Measurements from ENCODE around the gene TSPAN9.

TSPAN9 gene

GRCh38 chr12:3249081-3249800 is 172.1 kb downstream of the TSPAN9 start:
- Histone ChIP-seq H3K27me3 (ENCODE audit: insufficient read depth, low read length) (peaks cover 9% of the 10 kb centered on the region; the same call in 1 of the 2 replicates), H4K20me1 (ENCODE audit: insufficient read depth, low read length) (no peaks in the 10 kb centered on the region), H3K36me3 (ENCODE audit: insufficient read depth, low read length) (no peaks in the 10 kb centered on the region; the same call in 1 of the 2 replicates), H2AFZ (ENCODE audit: low read length) (no peak overlapping the region), H3K4me2 (ENCODE audit: low read length) (no peak overlapping the region), H3K9me3 (ENCODE audit: low read length) (no peaks in the 10 kb centered on the region), H3K27ac (ENCODE audit: low read depth, low read length, poor library complexity, severe bottlenecking) (no peak overlapping the region), H3K79me2 (ENCODE audit: insufficient read depth, low read length) (no peaks in the 10 kb centered on the region), H3K4me1 (ENCODE audit: insufficient read depth, low read length, severe bottlenecking) (no peaks in the 10 kb centered on the region), H3K9me2 (ENCODE audit: low read depth, low read length) (no peaks in the 10 kb centered on the region), H3F3A (ENCODE audit: insufficient read depth, low read length) (no peaks in the 10 kb centered on the region), H3K9ac (ENCODE audit: low read length) (no peak overlapping the region), H3K4me3 (ENCODE audit: low read depth, low read length, poor library complexity, severe bottlenecking) (no peak overlapping the region)
- no peak for TF ChIP-seq EZH2 (IDR thresholded peaks at IDR 0.05; ENCODE audit: borderline replicate concordance, low read length)
- TF ChIP-seq CTCF (IDR thresholded peaks at IDR 0.05; ENCODE audit: low read length): no peak

- Histone ChIP-seq H3K27me3 (ENCODE audit: insufficient read depth, low read length) (peaks cover 9% of the 10 kb centered on the region; the same call in 1 of the 2 replicates), H3K27ac (ENCODE audit: low read depth, low read length, poor library complexity, severe bottlenecking) (no peak overlapping the region), H2AFZ (ENCODE audit: low read length) (no peak overlapping the region), H3K9me2 (ENCODE audit: low read depth, low read length) (no peaks in the 10 kb centered on the region), H3K4me3 (ENCODE audit: low read depth, low read length, poor library complexity, severe bottlenecking) (no peak overlapping the region), H3K4me2 (ENCODE audit: low read length) (no peak overlapping the region), H3K79me2 (ENCODE audit: insufficient read depth, low read length) (no peaks in the 10 kb centered on the region), H3K4me1 (ENCODE audit: insufficient read depth, low read length, severe bottlenecking) (no peaks in the 10 kb centered on the region), H3K9me3 (ENCODE audit: low read length) (no peaks in the 10 kb centered on the region), H3K9ac (ENCODE audit: low read length) (no peak overlapping the region), H4K20me1 (ENCODE audit: insufficient read depth, low read length) (no peaks in the 10 kb centered on the region), H3F3A (ENCODE audit: insufficient read depth, low read length) (no peaks in the 10 kb centered on the region), H3K36me3 (ENCODE audit: insufficient read depth, low read length) (no peaks in the 10 kb centered on the region; the same call in 1 of the 2 replicates)
- TF ChIP-seq CTCF (IDR thresholded peaks at IDR 0.05; ENCODE audit: low read length) (no peak), EZH2 (IDR thresholded peaks at IDR 0.05; ENCODE audit: borderline replicate concordance, low read length) (no peak)
Observed at GRCh38 chr12:3250034-3250433, 172.9 kb downstream of the TSPAN9 start.

- H3K4me1 ChIP-seq (ENCODE audit: insufficient read depth, low read length, severe bottlenecking): no peaks in the 10 kb centered on the region
- H2AFZ ChIP-seq (ENCODE audit: low read length): no peak overlapping the region
- no peaks in the 10 kb centered on the region for H3K79me2 ChIP-seq (ENCODE audit: insufficient read depth, low read length)
- no peak overlapping the region for H3K9ac ChIP-seq (ENCODE audit: low read length)
- H3K9me3 ChIP-seq (ENCODE audit: low read length): no peaks in the 10 kb centered on the region
- H3K9me2 ChIP-seq (ENCODE audit: low read depth, low read length): no peaks in the 10 kb centered on the region
- no peak overlapping the region for H3K27ac ChIP-seq (ENCODE audit: low read depth, low read length, poor library complexity, severe bottlenecking)
- no peaks in the 10 kb centered on the region for H3F3A ChIP-seq (ENCODE audit: insufficient read depth, low read length)
- no peak overlapping the region for H3K4me2 ChIP-seq (ENCODE audit: low read length)
- peaks cover 9% of the 10 kb centered on the region; the same call in 1 of the 2 replicates for H3K27me3 ChIP-seq (ENCODE audit: insufficient read depth, low read length)
- no peaks in the 10 kb centered on the region for H4K20me1 ChIP-seq (ENCODE audit: insufficient read depth, low read length)
- H3K4me3 ChIP-seq (ENCODE audit: low read depth, low read length, poor library complexity, severe bottlenecking): no peak overlapping the region
- no peaks in the 10 kb centered on the region; the same call in 1 of the 2 replicates for H3K36me3 ChIP-seq (ENCODE audit: insufficient read depth, low read length)
- no peak for TF ChIP-seq EZH2 (IDR thresholded peaks at IDR 0.05; ENCODE audit: borderline replicate concordance, low read length)
- no peak for TF ChIP-seq CTCF (IDR thresholded peaks at IDR 0.05; ENCODE audit: low read length)
Observed at GRCh38 chr12:3250576-3250975, 173.4 kb downstream of the TSPAN9 start.

All from OCI-LY1 (cell line).